HT1080 (cell line): Measurements from ENCODE around the gene MAP1B. TPM values are rescaled to one million over a fixed set of nuclear protein-coding genes. Genes with fewer than 3 reads are reported as not detected.

Experiments used
- DNase-seq: peaks from one replicate; pipeline ENCODE4 v3.0.0-alpha.2; 2015; ENCODE audit warnings: low read depth
- total RNA-seq: library from RNA; depleted of rRNA; stranded (reverse); fragments of >200 nt; shearing (Covaris generic); gene quantifications from 2 replicates; pipeline ENCODE4 v1.2.3, GENCODE V29; 2014

Gene MAP1B
- total RNA-seq, 1 experiment from 2014 or later = 75.1 TPM

DNA sequence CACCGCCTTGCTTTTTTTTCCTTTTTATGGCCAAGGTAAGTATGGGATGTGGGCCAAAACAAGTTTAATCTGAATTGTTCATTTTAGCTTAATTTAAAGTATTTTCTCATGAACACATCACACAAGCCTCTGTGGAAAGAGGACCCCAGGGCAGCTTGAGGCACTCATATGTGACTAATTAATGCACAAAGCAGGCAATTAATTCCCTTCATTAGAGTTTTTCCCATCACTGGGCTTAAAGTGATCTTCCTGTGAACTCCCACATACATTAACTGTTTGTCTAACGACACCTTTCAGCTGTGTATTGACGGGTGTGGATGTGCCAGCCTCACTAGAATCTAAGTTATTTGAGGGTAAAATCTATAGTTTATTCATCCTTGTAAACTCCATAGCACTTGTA, 109.5 kb downstream of the MAP1B start:
- no peak for DNase-seq

DNA sequence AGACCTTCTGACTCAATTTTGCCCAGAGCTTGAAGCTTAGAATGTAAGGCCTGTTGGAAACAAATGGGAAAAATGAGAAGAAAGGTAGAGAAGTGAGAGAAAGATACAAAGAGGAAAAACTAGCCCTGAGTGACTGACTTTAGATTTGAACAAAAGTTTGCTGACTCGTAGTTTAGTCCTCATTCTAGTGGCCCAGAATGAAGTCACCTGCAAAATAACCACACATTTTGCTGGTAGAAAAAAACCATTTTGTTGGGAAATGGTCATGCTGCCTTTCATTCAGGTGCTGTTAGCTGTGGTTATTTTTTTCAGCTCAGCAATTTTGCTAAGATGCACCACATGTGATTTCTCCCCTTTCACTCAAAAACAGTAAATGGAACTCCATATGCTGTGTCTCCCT, 113.8 kb downstream of the MAP1B start:
- DNase-seq = no peak

DNA sequence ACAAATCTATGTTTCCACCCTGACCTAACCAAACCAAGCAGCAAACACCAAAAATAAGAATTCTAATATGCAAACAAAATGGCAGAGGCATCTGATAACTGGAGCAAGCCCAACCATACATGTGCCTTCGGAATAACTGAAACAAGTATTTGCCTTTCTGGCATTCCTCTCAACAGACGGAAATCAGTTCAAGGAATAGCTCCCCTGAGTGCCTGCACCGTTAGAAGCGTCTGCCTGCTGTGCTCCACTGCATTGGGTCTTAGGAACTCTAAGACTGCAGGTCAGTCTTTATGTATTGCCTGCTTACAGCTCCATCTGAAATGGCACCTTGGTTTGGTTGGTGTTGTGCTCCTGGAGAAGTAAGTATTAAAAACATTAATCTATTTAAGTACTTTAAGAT, 114.3 kb downstream of the MAP1B start:
- no peak for DNase-seq

DNA sequence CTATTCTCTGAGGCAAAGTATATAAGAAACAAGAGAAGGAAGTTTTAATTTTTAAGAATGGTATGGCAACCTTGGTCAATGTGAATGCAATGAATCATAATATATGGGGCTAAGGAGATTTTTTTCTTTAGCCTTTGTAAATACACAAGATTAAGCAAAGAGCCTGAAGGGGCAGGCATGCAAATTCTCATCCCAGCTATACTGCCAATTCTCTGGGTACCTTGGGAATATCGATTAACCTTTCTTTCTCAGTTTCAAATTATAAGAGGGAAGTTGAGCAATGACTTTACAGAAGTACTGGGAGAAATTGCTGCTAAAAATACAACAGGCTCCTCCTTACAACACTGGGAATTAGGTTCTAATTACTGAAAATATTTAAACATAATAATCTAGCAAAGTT, 115.2 kb downstream of the MAP1B start:
- DNase-seq = no peak

DNA sequence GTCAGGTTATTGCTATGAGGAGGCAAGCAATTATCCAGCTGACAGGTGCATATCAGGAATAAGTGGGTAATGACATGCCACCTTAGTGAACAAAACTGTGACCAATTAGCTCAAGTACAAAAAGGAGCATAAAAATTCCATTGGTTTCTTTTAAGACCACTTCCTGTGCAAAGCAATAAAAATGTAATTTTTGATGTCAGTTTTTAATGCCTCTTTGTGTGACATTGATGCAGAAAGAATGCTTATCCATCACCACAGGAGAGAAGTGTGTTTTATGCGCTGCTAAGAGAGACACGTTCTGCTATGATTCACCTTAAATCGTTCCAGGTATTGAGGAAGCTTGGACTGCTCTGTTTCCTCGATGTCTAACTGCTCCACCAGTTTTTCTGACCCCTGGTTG, 116.1 kb downstream of the MAP1B start:
- no peak for DNase-seq

DNA sequence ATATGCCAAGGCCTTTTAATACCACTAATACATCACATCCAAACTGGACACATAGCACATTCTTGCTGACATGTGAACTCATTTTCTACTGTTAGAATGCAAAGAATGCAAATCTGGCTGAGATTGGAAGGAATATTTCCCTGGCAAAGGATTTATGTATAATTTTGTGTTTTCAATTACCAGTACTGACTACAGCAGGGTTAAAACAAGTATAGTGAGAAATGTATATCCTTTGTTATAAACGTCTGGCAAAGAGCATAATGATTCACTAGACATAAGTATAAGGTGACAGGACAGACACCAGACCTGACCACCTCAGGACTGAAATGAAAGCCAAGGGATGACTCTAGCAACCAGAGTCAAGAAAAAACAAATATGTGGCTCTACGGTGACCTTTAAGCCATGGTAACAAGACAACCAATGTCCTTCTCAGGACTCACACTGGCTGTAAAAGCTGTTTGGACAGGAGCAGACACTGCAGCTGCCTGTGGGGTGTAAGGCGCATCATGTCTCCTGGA, 117.7 kb downstream of the MAP1B start:
- DNase-seq = peak; percentile 27

DNA sequence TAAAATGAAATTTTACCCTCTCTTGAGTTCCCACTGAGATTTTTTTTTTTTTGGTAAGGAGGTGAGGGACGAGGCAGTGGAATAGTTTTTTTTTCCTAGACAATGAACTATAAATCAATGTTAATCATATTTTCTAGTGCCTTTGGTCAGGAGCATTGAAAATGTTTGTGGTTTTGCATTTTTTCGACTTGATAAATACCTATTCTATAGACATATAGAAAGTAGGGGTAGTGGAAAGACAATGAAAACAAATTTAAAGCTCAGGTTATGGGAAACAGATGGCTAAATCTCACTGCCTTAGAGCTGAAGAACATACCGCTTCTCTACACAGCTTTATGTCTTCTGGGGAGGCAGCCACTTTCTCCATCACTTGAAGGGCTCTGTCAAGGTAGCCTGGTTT, 118.5 kb downstream of the MAP1B start:
- DNase-seq = no peak

DNA sequence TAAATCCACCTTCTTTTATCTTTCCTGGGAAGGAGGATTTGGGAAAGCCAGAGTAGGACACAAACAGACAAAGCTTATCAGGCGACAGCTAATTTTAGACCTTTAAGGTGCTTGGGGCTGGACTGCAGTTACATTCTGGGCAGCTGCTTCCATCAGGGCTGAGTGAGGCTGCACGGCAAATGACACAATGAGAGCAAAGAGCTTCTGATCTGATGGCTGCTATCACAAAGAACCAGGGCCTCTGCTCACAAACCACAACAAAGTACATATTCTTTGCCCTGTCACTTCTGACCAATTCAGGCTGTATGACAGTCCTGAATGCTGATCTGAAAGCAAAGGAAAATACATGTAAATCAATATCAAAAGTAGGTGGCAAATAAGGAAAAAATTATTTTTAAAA, 119.7 kb downstream of the MAP1B start:
- DNase-seq = no peak

DNA sequence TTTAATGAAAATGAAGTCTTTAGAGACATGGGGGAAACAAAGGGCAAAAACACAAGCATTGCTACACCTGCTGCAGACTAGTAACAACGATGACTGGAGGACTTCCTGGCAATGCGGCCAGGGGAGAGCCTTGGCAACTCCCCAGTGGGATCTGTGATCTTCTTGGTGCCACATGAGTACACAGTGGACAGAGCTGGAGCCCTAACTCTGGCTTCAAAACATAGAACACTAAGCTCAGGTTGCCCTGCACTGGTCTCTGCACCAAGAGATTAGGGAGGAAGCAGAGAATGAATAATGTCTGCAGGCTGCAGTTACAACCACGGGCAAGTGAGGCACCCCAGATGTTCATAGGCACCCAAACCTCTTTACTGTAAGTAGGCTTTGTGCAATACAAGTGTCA, 121.7 kb downstream of the MAP1B start:
- DNase-seq = no peak

DNA sequence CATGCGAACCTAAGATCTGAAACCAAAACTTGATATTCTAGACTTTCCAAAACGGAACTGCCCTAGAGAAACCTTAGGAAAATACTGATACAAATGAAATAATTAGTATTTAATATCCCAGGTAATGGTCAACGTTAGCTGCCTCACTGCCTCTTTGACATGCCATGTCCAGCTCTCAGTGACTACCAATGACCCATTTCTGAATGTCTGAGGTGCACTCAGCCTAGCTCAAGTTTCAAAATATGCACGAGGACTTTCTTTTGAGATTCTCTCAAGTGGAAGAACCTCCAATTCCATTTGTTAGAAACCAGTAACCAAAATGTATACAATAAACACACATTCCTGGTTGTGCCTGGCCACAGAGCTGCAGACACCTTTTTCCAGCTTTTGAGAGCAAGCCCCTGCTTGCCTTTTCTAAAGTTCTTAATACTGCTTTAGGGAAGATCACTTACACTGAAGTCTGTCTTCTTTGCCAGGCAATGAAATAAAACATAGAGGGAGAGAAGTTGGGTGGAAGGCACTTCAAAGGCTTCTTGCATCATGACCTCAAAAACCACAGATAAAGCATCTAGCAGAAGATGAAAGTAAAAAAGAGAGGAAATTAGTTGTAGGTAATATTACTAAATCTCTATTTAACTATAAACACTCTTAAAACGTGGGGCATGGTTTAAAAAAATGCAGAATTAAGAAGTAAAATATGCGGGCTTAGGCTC, 124.9 kb downstream of the MAP1B start:
- no peak for DNase-seq

DNA sequence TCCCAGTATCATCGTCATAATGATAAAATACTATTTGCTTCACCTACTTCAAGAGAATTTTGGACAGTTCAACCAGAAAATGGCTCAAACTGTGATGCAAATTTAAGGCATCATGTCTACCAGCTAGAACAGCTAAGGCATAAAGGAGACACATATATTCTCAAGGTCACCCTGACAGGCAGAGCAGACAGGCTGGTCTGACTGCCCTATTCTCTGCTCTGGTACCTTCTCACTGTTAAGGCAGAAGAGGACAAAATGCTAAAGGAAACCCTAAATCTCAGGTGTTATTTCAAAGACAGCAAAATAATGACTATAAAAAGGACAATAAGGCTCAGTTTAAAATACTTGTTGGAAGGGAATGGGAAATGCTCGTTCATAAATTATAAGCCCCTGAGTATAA, 125.6 kb downstream of the MAP1B start:
- DNase-seq = no peak

DNA sequence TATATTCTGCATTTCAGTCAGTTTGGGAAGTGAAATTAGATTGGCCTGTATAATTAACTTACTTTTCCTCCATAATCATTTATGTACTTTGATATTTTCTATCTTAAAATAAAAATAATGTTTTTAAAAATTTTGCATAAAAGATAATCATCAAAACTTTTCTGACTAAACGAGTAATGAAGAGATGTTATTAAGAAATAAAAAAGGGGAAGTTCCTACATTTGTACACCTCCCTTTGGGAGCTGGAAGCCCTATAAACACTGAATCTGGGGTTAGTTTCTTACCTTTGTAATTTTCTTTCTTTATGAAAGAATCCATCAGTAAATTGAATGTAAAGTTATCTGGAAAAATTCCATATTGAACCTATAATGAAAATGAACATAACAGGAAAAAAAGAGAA, 126.6 kb downstream of the MAP1B start:
- no peak for DNase-seq

DNA sequence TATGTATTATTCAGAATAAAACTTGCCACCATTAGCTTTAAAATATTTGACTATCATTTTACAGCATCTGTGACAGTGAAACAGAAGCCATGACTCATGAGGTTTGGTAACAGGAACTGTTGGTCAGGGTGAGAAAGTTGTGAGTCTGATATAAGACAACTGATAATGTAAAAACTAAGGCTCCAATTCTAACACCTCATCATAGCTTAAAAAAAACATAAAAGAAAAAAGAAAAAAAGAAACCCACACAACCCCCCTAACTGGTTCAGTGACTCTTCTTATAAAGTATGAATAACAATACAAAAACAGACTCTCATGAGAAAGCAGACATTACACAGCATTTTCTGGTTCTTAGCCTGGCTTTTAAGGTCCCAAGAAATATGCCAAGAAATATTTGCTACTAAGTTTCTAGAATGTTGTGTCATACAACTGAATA, 127.0 kb downstream of the MAP1B start:
- DNase-seq = peak; percentile 87

DNA sequence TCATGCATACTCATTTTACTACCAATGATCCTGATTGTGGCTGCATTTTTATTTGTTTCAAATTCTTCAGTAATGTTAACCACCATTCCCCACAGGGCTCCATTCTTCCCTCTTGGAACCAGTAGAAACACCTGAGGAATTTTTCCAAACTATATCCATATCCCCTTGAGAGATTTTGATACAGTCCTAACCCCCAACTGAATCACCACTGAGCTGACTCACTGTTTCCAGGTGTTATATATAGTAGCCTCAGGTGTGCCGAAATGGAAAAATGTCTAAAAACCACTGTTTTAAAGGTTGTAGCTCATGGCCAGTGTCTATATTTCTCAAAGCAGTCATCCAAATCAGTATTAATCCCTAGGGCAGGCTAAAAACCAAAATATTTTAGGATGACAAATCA, 127.6 kb downstream of the MAP1B start:
- DNase-seq = no peak

DNA sequence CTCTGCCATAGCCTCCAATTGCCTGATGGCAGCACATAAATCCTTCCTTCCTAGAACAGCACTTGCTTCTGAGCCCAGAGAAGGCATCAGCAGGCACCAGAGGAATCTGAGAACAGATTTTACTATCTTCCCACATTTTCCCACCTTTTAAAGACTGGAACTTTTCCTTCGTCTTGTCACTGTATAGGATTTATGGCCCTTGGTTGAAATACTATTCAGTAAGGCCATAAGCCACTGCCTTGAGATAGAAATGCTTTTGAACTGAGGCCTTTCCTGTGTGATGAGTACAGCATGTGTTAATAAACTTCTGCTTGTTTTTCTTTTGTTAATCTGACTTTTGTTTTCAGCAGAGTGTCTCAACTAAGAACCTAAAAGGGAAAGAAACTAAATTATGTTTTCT, 128.4 kb downstream of the MAP1B start:
- no peak for DNase-seq

DNA sequence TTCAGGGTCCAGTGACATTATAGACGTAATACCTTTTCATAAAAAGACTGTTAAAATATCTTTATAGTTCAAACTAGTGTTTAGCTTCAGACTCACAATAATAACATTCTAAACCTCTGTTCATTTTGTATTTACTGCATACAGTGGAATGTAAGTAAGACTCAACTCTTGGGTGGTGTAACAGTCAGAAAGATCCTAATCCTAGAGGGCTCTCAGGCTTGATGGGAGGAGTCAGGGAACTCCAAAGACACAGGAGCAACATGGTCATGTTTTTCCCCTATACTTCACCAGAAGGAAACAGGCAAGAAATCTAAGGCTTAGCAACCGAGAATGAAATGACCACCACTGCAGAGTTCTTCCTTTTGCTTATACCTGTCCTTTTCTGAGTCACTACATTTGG, 130.1 kb downstream of the MAP1B start:
- no peak for DNase-seq

DNA sequence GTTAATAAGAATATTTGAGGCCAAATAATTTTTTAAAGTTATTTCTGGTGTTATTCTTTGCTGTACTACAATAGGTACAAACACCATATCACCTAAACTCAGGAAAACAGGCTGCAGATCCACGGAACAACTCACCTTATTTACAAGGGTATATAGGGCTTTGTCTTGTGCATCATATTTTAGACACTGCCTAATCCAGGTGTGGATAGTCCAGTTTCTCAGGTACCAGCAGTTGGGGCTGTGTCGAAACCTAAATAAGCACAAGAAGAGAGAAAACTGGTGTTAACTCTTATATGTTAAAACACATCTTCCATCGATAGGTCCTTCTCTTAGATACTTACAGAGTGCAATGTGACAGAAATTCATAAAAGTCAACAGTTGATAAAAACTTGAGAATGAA, 130.6 kb downstream of the MAP1B start:
- no peak for DNase-seq

DNA sequence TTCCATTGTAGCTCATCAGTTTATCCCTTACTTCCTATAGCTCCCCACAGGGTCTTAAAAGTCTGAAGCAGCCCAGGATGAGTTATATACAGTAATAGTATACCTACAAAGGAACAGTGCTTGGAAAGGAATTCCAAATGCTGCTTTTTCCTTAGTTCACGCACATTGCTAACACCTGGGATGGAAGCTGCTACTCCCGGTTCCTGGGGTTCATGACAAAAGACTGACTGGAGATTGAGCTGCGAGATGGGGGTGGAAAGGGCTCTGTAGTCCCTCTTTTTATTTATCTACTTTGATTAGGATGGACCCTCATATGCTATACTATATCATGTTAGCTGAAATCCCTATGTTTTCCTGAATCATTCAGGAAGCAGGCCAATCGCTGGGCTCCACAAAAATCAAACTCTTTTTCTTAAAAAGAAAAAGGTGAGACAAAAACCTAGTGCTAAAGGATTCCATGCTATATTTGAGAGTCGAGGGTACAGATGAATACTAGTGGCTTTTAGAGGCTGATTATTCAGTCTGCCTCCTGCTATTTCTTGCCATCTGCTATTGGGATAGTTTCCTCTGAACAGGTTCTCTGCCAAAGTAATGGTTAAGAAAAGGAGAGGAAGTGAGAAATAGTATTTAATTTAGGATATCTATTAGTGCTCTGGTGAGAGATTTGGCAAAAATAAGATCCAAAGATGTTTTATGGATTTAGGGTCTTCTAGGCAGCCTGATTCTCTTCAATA, 131.6 kb downstream of the MAP1B start:
- no peak for DNase-seq

DNA sequence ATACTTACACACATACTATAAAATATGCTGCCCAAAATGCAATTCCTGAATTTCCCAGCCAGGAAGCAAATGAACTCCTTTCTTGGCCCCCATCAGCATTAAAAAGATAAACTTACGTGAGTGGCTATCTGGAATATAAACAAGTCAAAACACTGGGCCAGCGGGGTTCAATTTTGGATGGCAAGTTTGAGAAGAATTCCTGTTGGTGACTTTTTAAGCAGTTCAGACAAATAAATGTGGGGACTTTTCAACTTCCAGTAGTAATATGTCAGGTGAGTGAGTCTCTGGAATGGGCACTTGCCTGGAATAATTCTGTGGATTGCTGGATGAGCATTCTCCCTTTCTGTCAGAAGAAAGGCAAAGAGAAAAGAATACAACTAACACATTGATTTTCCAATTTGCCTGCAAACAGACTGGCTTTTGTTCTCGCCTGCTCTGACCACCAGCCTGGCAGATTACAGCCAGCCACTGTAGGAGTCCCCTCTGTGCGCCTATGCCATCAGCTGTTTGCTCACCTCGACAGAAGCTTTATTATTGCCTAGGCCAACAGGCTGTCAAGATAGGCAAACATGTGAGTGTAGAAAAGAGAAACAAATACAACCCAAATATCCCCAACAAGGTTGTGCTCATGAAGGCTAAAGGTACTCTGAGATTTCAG, 134.2 kb downstream of the MAP1B start:
- DNase-seq = no peak

DNA sequence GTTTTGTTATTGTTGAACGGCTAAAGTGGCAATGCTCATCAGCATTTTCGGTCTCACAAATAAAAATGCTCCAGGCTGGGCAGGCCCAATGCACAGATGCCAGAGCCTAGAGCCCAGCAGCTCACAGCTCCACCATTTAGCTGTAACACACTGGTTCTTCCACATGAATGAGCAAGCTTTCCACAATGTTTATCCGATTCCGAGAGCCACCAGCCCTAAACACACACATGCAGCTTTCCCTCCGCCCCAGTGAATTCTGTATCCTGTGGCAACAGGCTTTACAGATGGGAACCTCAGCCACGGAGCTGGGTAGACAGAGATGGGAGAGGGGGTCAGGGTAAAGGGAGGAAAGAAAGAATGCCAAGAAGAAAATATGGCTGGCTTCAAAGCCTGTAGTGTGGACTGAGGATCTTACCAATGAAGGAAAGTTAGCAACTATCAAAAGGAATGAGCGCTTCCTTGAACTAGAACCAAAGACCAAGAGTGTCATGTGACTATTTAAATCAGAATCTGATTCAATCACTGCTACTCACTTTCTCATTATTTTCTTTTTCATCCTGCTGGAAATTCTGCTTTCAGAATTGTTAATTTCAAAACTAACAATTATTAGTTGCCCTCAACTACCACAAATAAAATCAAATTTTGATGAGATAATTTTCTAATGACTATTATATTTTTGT, 135.7 kb downstream of the MAP1B start:
- no peak for DNase-seq

DNA sequence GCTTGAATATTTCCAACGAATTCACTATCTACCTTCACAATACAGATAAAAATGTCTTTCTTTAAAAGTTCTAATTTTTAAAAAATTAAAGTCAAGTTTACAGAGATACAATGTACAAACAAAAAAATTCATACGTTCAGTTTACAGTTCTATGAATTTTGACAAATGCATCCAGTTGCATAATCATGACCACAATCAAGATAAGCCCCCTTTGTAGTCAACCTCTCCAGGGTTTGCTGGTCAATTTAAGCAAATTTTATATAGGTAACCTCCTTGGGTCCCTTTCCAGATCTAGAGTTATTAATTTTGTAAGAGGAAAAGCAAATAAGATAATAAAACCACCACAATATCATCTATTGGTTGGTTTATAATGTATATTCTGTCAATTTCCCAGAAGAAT, 136.4 kb downstream of the MAP1B start:
- no peak for DNase-seq

DNA sequence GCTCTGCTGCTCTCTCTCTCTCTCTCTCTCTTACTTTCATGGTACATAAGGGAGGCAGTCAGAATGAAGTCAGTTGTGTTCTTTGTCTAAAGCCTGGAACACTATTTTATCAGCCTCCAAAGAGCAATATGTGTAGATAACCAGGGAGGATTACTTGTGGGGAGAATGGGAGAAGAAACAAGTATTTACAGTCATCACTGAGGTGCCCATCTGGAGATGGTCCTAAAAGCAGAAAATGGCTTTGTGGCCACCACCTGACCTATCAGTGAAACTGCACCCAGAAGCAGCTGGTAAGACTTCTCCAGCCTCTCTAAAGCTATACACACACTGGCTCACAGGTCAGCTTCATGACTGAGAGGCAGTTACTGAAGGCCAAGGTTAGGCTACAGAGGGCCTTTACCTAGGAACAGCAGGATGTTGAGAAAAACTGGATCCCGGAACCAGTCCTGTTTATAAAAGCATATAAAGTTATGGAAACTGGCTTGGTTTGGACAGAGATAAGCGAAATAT, 137.6 kb downstream of the MAP1B start:
- DNase-seq = peak; percentile 59
